SK-N-MC (cell line): ENCODE results near the gene TNNC2.

ENCODE experiments used
- EZH2 ChIP-seq: fragments of 200-600 bp; sonication (generic); IDR thresholded peaks from one replicate; pipeline ENCODE4 v1.6.1; 2017; ENCODE audit warnings: antibody characterized with exemption
- POLR2AphosphoS5 ChIP-seq: IDR thresholded peaks from 2 replicates; pipeline ENCODE4 v1.6.1; 2012; ENCODE audit warnings: mild to moderate bottlenecking, low read depth, low read length, borderline replicate concordance

- TF ChIP-seq POLR2AphosphoS5: no peak
- TF ChIP-seq EZH2: no peak
Measured at GRCh38 chr20:45874576-45874975, 47.5 kb upstream of the TNNC2 start.
